Peyer's patch (tissue), 4 donors: Measurements from ENCODE around the gene LAP3. TPM values are rescaled to one million over a fixed set of nuclear protein-coding genes. Genes with fewer than 3 reads are reported as not detected.

Experiments
- DNase-seq, 3 donors: peaks; one replicate each; pipeline ENCODE4 v3.0.0-alpha.2; 2017 to 2019
- H3K27ac ChIP-seq, 4 donors: fragments of 200-600 bp; sonication (generic); one replicate each; pipeline ENCODE4 v1.5.1; 2016 to 2019
- H3K27me3 ChIP-seq, 2 donors: fragments of 200-600 bp; sonication (generic); one replicate each; pipeline ENCODE4 v1.5.1; 2019
- H3K36me3 ChIP-seq, 3 donors: fragments of 200-600 bp; sonication (generic); one replicate each; pipeline ENCODE4 v1.5.1; 2016 to 2019
- H3K4me1 ChIP-seq, 4 donors: fragments of 200-600 bp; sonication (generic); one replicate each; pipeline ENCODE4 v1.5.1; 2016 to 2019
- H3K4me3 ChIP-seq, 4 donors: fragments of 200-600 bp; sonication (generic); 1 replicate in 3 of 4; 2 replicates in 1 of 4; pipeline ENCODE4 v1.5.1; 2016 to 2019; ENCODE audit warnings: mild to moderate bottlenecking in 1 of 4
- H3K9me3 ChIP-seq, 4 donors: fragments of 200-600 bp; sonication (generic); one replicate each; pipeline ENCODE4 v1.5.1; 2016 to 2019; ENCODE audit warnings: mild to moderate bottlenecking in 1 of 4
- CTCF ChIP-seq, 6 experiments: fragments of 450-650 bp in 4 of 6; fragments of 200-600 bp in 2 of 6; sonication (generic) in 1 of 6; IDR thresholded peaks; one replicate each; pipeline ENCODE4 v1.5.1; 2017 to 2019; ENCODE audit warnings: antibody characterized with exemption in 6 of 6, mild to moderate bottlenecking in 3 of 6, moderate library complexity in 1 of 6
- POLR2A ChIP-seq, 2 donors: fragments of 450-650 bp; IDR thresholded peaks; one replicate each; pipeline ENCODE4 v1.5.1; 2017; ENCODE audit warnings: antibody characterized with exemption in 2 of 2, mild to moderate bottlenecking in 2 of 2, moderate library complexity in 2 of 2
- total RNA-seq, 4 donors: library from RNA; depleted of rRNA; stranded (reverse); fragments of >200 nt; gene quantifications; one replicate each; pipeline ENCODE4 v1.1.0, GENCODE V29; 2016

LAP3 gene
- 10 to 100 TPM; 41.4 to 79.2 (median 67.4) TPM for total RNA-seq

- H3K27me3 ChIP-seq = no peaks in the 10 kb centered on the region
- peak within 1 kb of the TSS; percentile 70 to 87 (median 83) for H3K4me3 ChIP-seq
- TF ChIP-seq CTCF (IDR thresholded peaks at IDR 0.05) (peak in 1 of 6 experiments; percentile 23), POLR2A (IDR thresholded peaks at IDR 0.05) (peak; percentile 93 to 97)
Measured at GRCh38 chr4:17576932-17577664, at the start of gene LAP3. Gene LAP3 (plus strand): TSS chr4:17577198. CDS start chr4:17577466, 268 bp downstream.

GRCh38 chr4:17528551-17529165, 48.3 kb upstream of the LAP3 start:
- DNase-seq = no peak
- TF ChIP-seq POLR2A (IDR thresholded peaks at IDR 0.05) (no peak), CTCF (IDR thresholded peaks at IDR 0.05) (no peak)
- Histone ChIP-seq H3K4me1 (no peaks in the 10 kb centered on the region), H3K27me3 (no peaks in the 10 kb centered on the region), H3K27ac (no peak overlapping the region), H3K36me3 (no peaks in the 10 kb centered on the region), H3K4me3 (no peak overlapping the region), H3K9me3 (no peaks in the 10 kb centered on the region)

More at GRCh38 chr4:17576932-17577664, at the start of gene LAP3:
- peak; percentile 98 to 100 (median 99) for DNase-seq
- H3K4me1 ChIP-seq = peaks cover 0 to 32% (median 7%) of the 10 kb centered on the region in 4 donors
- H3K9me3 ChIP-seq = no peaks in the 10 kb centered on the region
- peaks cover 0 to 20% (median 0%) of the 10 kb centered on the region in 3 donors for H3K36me3 ChIP-seq
- H3K27ac ChIP-seq = peak within 1 kb of the TSS; percentile 85 to 97 (median 94)

- H3K4me1 ChIP-seq = no peaks in the 10 kb centered on the region
- no peak for DNase-seq
- no peaks in the 10 kb centered on the region for H3K9me3 ChIP-seq
- no peak overlapping the region for H3K27ac ChIP-seq
- no peak overlapping the region for H3K4me3 ChIP-seq
- no peaks in the 10 kb centered on the region for H3K36me3 ChIP-seq
- H3K27me3 ChIP-seq = no peaks in the 10 kb centered on the region
- TF ChIP-seq POLR2A (IDR thresholded peaks at IDR 0.05) = no peak
- TF ChIP-seq CTCF (IDR thresholded peaks at IDR 0.05) = no peak
Measured at GRCh38 chr4:17531538-17532285, 45.3 kb upstream of the LAP3 start.

GRCh38 chr4:17534705-17535104, 42.3 kb upstream of the LAP3 start:
- no peaks in the 10 kb centered on the region for H3K27me3 ChIP-seq
- no peak for DNase-seq

More at GRCh38 chr4:17534705-17535104, 42.3 kb upstream of the LAP3 start:
- H3K4me3 ChIP-seq = no peak overlapping the region
- H3K9me3 ChIP-seq = no peaks in the 10 kb centered on the region
- H3K36me3 ChIP-seq = no peaks in the 10 kb centered on the region
- TF ChIP-seq POLR2A (IDR thresholded peaks at IDR 0.05) (no peak), CTCF (IDR thresholded peaks at IDR 0.05) (no peak)
- H3K4me1 ChIP-seq = no peaks in the 10 kb centered on the region
- H3K27ac ChIP-seq = no peak overlapping the region
